PC-9 (cell line): Measurements from ENCODE around the gene UBE2C. TPM values are rescaled to one million over a fixed set of nuclear protein-coding genes. Genes with fewer than 3 reads are reported as not detected.
"Not testable (repeated sequence)": the region's sequence is repeated elsewhere in the genome, so short reads cannot be mapped to it uniquely, and the experiment has no call there.

Experiments
- BruUV-seq: library from RNA; stranded (reverse); fragments of 400-500 nt; replicated peaks from 2 replicates; lab custom pipeline; 2021; lab: Mats Ljungman, UMichigan
- CTCF ChIA-PET: fragments of 300-600 bp; sonication (Branson Sonifier 250); formaldehyde crosslinking; loops from one replicate; lab custom pipeline; 2022; ENCODE audit warnings: antibody characterized with exemption; lab: Charles Lee
- POLR2A ChIA-PET: fragments of 300-600 bp; sonication (Branson Sonifier 250); formaldehyde crosslinking; loops from one replicate; lab custom pipeline; 2022; ENCODE audit warnings: antibody characterized with exemption; ENCODE audit not compliant: unreplicated experiment; lab: Charles Lee
- DNase-seq, 2 experiments: peaks; one replicate each; pipeline versions ENCODE4 v3.0.0 to v3.0.0-alpha.2; 2015 to 2022; ENCODE audit warnings: mixed read lengths in 1 of 2
- H2AFZ ChIP-seq: fragments of 200-600 bp; sonication (generic); 2 replicates; pipeline ENCODE4 v1.8.1; 2017; ENCODE audit warnings: antibody characterized with exemption
- H3F3A ChIP-seq: fragments of 200-600 bp; sonication (generic); 2 replicates; pipeline ENCODE4 v1.8.1; 2017; ENCODE audit warnings: antibody characterized with exemption, mild to moderate bottlenecking, low read depth; ENCODE audit not compliant: insufficient read depth
- H3K27ac ChIP-seq: fragments of 200-600 bp; sonication (generic); 2 replicates; pipeline ENCODE4 v1.6.1; 2016; ENCODE audit warnings: mixed run types
- H3K27me3 ChIP-seq: fragments of 200-600 bp; sonication (generic); 2 replicates; pipeline ENCODE4 v1.6.1; 2016; ENCODE audit warnings: low read depth, mixed run types; ENCODE audit not compliant: insufficient read depth
- H3K36me3 ChIP-seq: fragments of 200-600 bp; sonication (generic); 2 replicates; pipeline ENCODE4 v1.6.1; 2016; ENCODE audit warnings: low read depth, mixed run types
- H3K4me1 ChIP-seq: fragments of 200-600 bp; sonication (generic); replicated peaks from 2 replicates; pipeline ENCODE4 v1.6.1; 2016; ENCODE audit warnings: mixed run types; ENCODE audit not compliant: insufficient read depth
- H3K4me2 ChIP-seq: fragments of 200-600 bp; sonication (generic); 2 replicates; pipeline ENCODE4 v1.6.1; 2017; ENCODE audit warnings: mixed run types
- H3K4me3 ChIP-seq: fragments of 200-600 bp; sonication (generic); 2 replicates; pipeline ENCODE4 v1.6.1; 2016; ENCODE audit warnings: mixed run types
- H3K79me2 ChIP-seq: fragments of 200-600 bp; sonication (generic); 2 replicates; pipeline ENCODE4 v1.6.1; 2017; ENCODE audit warnings: low read depth, mixed run types
- H3K9me2 ChIP-seq: fragments of 200-600 bp; sonication (generic); 2 replicates; pipeline ENCODE4 v1.8.1; 2017; ENCODE audit warnings: mild to moderate bottlenecking; ENCODE audit not compliant: insufficient read depth
- H3K9me3 ChIP-seq: fragments of 200-600 bp; sonication (generic); 2 replicates; pipeline ENCODE4 v1.8.1; 2016; ENCODE audit warnings: low read depth; ENCODE audit not compliant: insufficient read depth
- H4K20me1 ChIP-seq: fragments of 200-600 bp; sonication (generic); 2 replicates; pipeline ENCODE4 v1.8.1; 2017; ENCODE audit not compliant: insufficient read depth
- EZH2 ChIP-seq: fragments of 200-600 bp; sonication (generic); IDR thresholded peaks from 2 replicates; pipeline ENCODE4 v1.8.0; 2017; ENCODE audit warnings: antibody characterized with exemption, low read depth
- intact Hi-C: fragments of 100-400 bp; cut with micrococcal nuclease; formaldehyde crosslinking; loops from one replicate; pipeline ENCODE4 v1.10.0; 2022; ENCODE audit not compliant: unreplicated experiment
- total RNA-seq: library from RNA; stranded (reverse); gene quantifications from 2 replicates; pipeline ENCODE4 v1.2.3, GENCODE V29; 2021
- TF ChIP-seq, protein P1 (sequence below): fragments of 200-600 bp; sonication (generic); conservative IDR thresholded peaks from 2 replicates; pipeline ENCODE4 v1.6.1; 2017; ENCODE audit warnings: mixed run types, antibody characterized with exemption, mild to moderate bottlenecking, moderate library complexity

Gene UBE2C
- total RNA-seq, 1 experiment from 2014 or later: 207 TPM

DNA sequence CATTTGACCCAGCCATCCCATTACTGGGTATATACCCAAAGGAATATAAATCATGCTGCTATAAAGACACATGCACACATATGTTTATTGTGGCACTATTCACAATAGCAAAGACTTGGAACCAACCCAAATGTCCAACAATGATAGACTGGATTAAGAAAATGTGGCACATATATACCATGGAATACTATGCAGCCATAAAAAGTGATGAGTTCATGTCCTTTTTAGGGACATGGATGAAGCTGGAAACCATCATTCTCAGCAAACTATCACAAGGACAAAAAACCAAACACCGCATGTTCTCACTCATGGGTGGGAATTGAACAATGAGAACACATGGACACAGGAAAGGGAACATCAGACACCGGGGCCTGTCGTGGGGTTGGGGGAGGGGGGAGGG lies 14.5 kb upstream of the UBE2C start:
- H3K4me2 ChIP-seq, DNase-seq, H3K27me3 ChIP-seq, H3K4me1 ChIP-seq, BruUV-seq, POLR2A ChIA-PET, H3K9me2 ChIP-seq, H3K4me3 ChIP-seq, H3K27ac ChIP-seq, H3K9me3 ChIP-seq, H4K20me1 ChIP-seq, H2AFZ ChIP-seq: not testable (repeated sequence)
- Histone ChIP-seq H3K79me2 (peaks cover 12% of the 10 kb centered on the region), H3K36me3 (peaks cover 43% of the 10 kb centered on the region), H3F3A (peaks cover 23% of the 10 kb centered on the region)
- CTCF ChIA-PET: interaction anchor here (1.3 kb wide), 1 partner anchor 27 kb away, joined by 3 read pairs; no protein-coding TSS in a partner anchor
- intact Hi-C loops: loop anchor here (2.0 to 10.0 kb wide), 2 partner anchors 95 to 287 kb away; partner anchors contain the start of gene NCOA5

DNA sequence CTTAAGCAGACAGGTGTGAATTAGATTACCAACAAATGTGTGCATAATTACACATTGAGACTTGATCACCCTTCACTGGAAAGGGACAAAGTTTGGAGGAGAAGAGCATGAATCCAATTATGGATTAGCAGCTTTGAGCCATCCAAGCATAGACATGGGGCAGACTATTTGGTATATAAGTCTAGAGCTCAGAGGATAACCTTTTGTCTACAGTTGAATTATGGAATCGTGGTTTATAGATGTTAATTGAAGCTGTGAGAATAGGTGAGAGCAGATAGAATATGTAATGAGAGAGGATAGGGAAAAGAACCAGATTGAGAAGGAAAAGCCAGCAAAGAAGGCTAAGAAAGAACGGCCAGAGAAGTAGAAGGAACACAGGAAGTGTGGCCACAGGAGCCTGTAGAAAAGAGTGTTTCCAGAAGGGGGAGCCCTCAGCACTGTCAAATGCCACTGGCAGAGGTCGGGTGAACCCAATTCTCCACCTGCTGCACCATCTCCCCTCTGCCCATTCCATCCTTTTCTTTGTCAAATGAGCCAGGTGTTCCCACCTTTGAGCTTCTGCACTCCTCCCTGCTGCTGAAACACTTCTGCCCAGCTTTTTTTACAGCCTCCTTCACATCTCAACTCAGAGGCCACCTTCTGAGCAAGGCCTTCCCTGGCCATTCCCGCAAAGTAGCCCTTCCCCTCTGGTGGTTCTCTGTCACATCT lies 13.4 kb upstream of the UBE2C start:
- intact Hi-C loops: loop anchor here (1.0 to 10.0 kb wide), 3 partner anchors 94 to 286 kb away; partner anchors contain the start of gene NCOA5
- H3K36me3 ChIP-seq: peaks cover 40% of the 10 kb centered on the region
- no peaks in the 10 kb centered on the region for H3K4me1 ChIP-seq
- peaks cover 18% of the 10 kb centered on the region for H3F3A ChIP-seq
- H3K4me3 ChIP-seq: no peak overlapping the region
- H2AFZ ChIP-seq: no peak overlapping the region
- H3K27me3 ChIP-seq: no peaks in the 10 kb centered on the region
- ChIA-PET POLR2A (interaction anchor here (0.6 kb wide), 3 partner anchors 49 to 462 kb away, joined by 5 to 9 read pairs (median 8); no protein-coding TSS in a partner anchor), CTCF (interaction anchor here (0.6 to 1.3 kb wide), 11 partner anchors 16 to 550 kb away, joined by 3 to 20 read pairs (median 5); partner anchors contain the start of gene ZNF335)
- peak in 1 of 2 experiments; percentile 70 for DNase-seq
- H4K20me1 ChIP-seq: no peaks in the 10 kb centered on the region
- BruUV-seq: no TSS peak
- H3K4me2 ChIP-seq: no peak overlapping the region
- H3K9me3 ChIP-seq: no peaks in the 10 kb centered on the region
- H3K27ac ChIP-seq: peak overlapping the region; percentile 31
- no peak for TF ChIP-seq EZH2
- TF ChIP-seq, protein P1, sequence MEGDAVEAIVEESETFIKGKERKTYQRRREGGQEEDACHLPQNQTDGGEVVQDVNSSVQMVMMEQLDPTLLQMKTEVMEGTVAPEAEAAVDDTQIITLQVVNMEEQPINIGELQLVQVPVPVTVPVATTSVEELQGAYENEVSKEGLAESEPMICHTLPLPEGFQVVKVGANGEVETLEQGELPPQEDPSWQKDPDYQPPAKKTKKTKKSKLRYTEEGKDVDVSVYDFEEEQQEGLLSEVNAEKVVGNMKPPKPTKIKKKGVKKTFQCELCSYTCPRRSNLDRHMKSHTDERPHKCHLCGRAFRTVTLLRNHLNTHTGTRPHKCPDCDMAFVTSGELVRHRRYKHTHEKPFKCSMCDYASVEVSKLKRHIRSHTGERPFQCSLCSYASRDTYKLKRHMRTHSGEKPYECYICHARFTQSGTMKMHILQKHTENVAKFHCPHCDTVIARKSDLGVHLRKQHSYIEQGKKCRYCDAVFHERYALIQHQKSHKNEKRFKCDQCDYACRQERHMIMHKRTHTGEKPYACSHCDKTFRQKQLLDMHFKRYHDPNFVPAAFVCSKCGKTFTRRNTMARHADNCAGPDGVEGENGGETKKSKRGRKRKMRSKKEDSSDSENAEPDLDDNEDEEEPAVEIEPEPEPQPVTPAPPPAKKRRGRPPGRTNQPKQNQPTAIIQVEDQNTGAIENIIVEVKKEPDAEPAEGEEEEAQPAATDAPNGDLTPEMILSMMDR: peak; percentile 82
- peaks cover 1% of the 10 kb centered on the region; the same call in 1 of the 2 replicates for H3K79me2 ChIP-seq
- H3K9me2 ChIP-seq: no peaks in the 10 kb centered on the region

DNA sequence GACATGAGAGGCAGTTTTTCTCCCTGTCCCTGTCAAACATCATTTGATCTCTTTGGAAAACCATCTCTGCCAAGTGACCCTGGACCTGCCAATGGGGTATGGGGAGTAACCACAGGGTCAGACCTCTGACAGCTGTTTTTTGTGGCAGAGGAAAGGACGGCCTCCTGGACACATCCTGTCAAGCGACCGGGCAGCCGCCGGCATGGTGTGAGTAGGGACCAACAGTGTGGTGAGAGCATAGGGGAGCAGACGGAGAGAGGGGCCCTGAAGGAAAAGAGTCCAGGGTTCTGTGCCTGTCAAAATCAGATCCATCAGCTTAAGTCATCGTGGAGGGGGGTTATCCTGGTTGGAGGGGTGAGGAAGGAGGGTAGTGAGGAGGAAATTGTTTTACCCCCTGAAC lies 10.6 kb upstream of the UBE2C start:
- ChIA-PET CTCF (interaction anchor here (0.6 kb wide), 1 partner anchor 1395 kb away, joined by 3 read pairs; no protein-coding TSS in a partner anchor), POLR2A (no interaction called here)
- H3K4me1 ChIP-seq: no peaks in the 10 kb centered on the region
- no peaks in the 10 kb centered on the region for H3K27me3 ChIP-seq
- H3K36me3 ChIP-seq: peaks cover 31% of the 10 kb centered on the region
- H3F3A ChIP-seq: peaks cover 17% of the 10 kb centered on the region
- TF ChIP-seq EZH2: no peak
- TF ChIP-seq, protein P1: no peak
- H3K9me3 ChIP-seq: no peaks in the 10 kb centered on the region
- peak in 1 of 2 experiments; percentile 15 for DNase-seq
- no peaks in the 10 kb centered on the region for H3K79me2 ChIP-seq
- intact Hi-C loops: no loop called here
- H3K4me2 ChIP-seq: no peak overlapping the region
- H4K20me1 ChIP-seq: no peaks in the 10 kb centered on the region
- H3K27ac ChIP-seq: no peak overlapping the region
- no peak overlapping the region for H3K4me3 ChIP-seq
- no peaks in the 10 kb centered on the region for H3K9me2 ChIP-seq
- BruUV-seq: no TSS peak
- H2AFZ ChIP-seq: no peak overlapping the region
